ENCODE data around the gene LRBA. TPM values are rescaled to one million over a fixed set of nuclear protein-coding genes. Genes with fewer than 3 reads are reported as not detected.

The LRBA gene
- total and polyA plus RNA-seq, 9 of the 15 experiments (the other 6 are each of a cell fraction or from before 2014, with no cell fraction given), result 24.2 to 88.7 (median 59.7) TPM

GRCh38 chr4:150316332-150317205 is 698.5 kb downstream of the LRBA start (continued):
- 0 out of 4 replicates have a peak, but pooled peaks of 1 of the 2 experiments have one; percentile 13 for TF ChIP-seq ZNF318 (IDR thresholded peaks at IDR 0.05; ENCODE audit: borderline replicate concordance in 1 of 2, low read depth in 1 of 2)
- 0 out of 2 replicates have a peak, but pooled peaks have one; percentile 23 for TF ChIP-seq CC2D1A (IDR thresholded peaks at IDR 0.05)
- TF ChIP-seq SAFB2 (IDR thresholded peaks at IDR 0.05; ENCODE audit: borderline replicate concordance, low read depth, low read length, severe bottlenecking), result no peak
- TF ChIP-seq ZSCAN29 (IDR thresholded peaks at IDR 0.05), result no peak
- TF ChIP-seq ZNF133 (CRISPR knock-in tag; IDR thresholded peaks at IDR 0.05), result no peak
- no peak for TF ChIP-seq MYBL2 (IDR thresholded peaks at IDR 0.05; ENCODE audit: low read depth)
- no peak for TF ChIP-seq MYBL2 (CRISPR knock-in tag; IDR thresholded peaks at IDR 0.05; ENCODE audit: borderline replicate concordance)
- TF ChIP-seq KAT8 (IDR thresholded peaks at IDR 0.05; ENCODE audit: low read depth), result no peak
- no peak for TF ChIP-seq SMAD1 (IDR thresholded peaks at IDR 0.05; ENCODE audit: low read depth, low read length, partially characterized antibody)
- no peak for TF ChIP-seq ZNF436 (CRISPR knock-in tag; IDR thresholded peaks at IDR 0.05)
- TF ChIP-seq HNRNPLL (IDR thresholded peaks at IDR 0.05; ENCODE audit: low read depth, low read length, poor library complexity, severe bottlenecking), result no peak
- no peak for TF ChIP-seq HLTF (IDR thresholded peaks at IDR 0.05)
- no peak for TF ChIP-seq ZC3H8 (IDR thresholded peaks at IDR 0.05)
- no peak for TF ChIP-seq ZNF696 (CRISPR knock-in tag; conservative IDR thresholded peaks at IDR 0.05)
- no peak for TF ChIP-seq GTF2B (IDR thresholded peaks at IDR 0.05; ENCODE audit: extremely low read depth, insufficient read length)
- no peak for TF ChIP-seq KLF16 (IDR thresholded peaks at IDR 0.05)
- no peak for TF ChIP-seq THAP7 (CRISPR knock-in tag; IDR thresholded peaks at IDR 0.05)

Data from K562 (cell line).